ENCODE results near the gene CNR2.

- TF ChIP-seq POLR2A (IDR thresholded peaks at IDR 0.05; ENCODE audit: low read length) (no peak), GATA1 (IDR thresholded peaks at IDR 0.05; ENCODE audit: low read depth, low read length) (no peak)
These were observed 58.6 kb downstream of the CNR2 start for GRCh38 chr1:23854568-23854967.

Data from erythroblast (primary cell).